GM18498 (cell line): ENCODE data around the gene XRCC4.

ENCODE experiments used
- ATAC-seq: cut with Tn5 transposase; IDR thresholded peaks from one replicate; pipeline ENCODE4 v1.9.1; 2021; ENCODE audit warnings: mild to moderate bottlenecking, moderate library complexity; ENCODE audit not compliant: unreplicated experiment

Gene XRCC4

DNA sequence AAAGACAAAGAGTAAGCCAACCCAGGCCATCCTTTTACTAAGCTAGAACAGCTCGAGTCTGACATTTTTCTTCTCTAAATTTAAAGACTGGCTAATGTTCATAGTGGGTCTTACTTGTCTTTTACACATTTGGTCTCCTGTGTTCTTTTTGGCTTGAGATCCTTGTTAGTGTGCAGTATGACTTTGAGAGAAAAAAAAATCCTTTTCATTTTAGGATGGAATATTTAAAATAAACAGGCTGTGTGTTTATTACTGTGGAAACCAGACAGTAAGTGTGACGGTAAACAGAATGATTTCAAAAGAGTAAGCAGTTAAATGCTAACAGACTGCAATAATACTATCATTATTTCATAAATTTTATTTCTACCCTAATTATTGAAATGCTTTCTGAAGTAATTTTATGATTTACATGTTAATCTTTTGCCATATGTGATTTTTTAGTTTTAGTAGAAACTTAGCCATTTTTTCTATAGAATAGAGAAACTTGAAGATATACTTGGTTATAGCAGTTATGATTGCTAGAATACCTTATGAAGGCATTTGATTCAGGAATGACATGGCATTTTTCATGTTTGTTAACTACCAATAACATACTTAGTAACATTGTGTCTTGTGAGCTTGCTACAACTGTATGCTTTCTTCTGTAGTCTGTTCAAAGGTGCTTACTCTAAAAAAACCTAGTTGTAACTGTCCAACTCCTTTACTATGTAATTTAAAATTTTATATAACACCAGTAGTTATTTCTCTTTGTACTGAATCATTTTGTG is 92.4 kb downstream of the XRCC4 start:
- ATAC-seq, result no peak

DNA sequence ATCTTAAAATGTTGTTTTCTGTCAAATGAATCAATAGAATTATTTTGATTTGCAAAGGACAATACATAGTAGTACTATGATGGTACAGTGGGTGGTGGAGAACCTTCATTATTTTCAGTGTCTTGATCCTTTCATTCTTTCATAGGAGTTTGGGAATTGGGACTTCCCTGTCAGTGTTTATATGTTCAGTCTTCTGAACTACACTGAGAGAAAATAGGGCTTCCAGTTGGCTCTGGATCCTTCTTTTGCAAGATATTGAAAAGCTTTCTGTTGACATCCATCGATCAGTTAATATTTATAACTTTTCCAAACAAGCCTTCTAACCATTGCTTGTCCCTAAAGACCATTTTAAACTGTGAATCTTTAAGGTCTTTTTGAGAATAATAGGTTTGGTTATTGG is 94.7 kb downstream of the XRCC4 start:
- no peak for ATAC-seq

DNA sequence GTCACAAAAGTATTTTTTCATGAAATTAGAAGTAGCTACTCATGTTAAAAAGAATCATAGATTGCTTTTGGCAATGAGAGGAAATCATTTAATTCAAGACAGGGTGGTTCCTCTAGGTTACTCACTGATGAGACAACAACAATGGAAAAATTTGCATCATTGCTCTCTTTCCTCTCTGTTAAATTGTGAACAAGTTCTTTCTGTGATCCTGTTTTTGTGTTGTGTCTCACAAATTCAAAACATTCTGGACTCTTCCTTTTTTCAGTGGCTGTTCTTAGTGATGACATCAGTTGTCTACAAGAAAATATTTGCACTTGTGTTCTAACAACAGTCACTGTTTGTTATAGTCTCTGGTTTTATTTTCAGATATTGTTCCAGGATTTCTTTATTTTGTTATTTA is 95.3 kb downstream of the XRCC4 start:
- ATAC-seq, result no peak

DNA sequence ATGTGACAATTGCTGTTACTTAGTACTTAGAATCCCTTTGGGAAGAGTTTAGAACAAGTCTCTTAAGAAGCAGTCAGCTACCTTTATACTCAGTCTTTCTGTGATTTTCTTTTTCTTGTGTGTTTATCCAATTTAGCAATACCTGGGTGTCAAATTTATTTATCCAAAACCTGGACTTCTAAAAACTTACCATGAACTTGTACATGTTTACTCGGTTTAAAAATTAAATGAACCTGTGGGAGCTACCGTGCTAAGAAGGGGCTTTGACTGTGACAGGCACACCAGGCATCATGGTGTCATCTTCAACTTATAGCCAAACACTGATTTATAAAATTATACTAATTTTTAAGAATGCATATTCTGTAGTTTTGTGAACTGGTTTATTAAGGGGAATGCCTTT is 96.5 kb downstream of the XRCC4 start:
- ATAC-seq, result no peak

DNA sequence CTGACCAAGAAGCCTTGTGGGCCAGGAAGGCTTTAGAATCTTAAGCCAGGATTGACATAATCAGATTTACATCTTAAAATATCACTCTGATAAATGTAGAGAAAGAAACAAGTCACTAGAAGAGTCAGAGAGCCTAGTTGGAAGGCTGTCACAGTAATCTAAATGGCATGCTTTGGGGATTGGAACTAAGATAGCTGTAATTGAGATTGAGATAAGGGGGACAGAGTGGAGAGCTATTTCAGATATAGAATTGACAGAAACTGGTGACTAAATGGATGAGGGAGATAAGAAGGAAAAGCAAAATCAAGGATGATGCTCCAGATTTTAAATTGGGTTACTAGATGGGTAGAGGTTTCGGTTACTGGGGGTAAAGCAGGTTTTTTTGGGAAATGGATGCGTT is 100.5 kb downstream of the XRCC4 start:
- ATAC-seq, result no peak

DNA sequence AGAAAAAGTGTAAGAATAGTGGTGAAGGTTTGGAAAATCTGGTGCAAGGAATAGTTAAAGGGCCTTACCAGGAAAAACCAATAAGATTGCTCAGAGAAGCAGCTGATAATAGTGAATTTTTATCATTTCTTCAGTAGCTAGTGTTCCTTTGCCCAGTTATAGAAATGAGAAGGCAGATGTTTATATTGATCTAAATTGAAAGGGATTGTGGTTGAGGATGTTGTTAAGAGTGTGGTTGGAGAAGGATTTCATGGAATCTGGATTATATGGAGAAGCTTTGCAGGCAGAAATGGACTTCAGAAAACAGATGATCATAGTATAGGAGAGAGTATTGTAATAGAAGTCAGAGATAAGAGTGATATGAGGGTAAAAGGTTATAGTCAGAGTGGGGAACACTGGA is 102.6 kb downstream of the XRCC4 start:
- no peak for ATAC-seq

DNA sequence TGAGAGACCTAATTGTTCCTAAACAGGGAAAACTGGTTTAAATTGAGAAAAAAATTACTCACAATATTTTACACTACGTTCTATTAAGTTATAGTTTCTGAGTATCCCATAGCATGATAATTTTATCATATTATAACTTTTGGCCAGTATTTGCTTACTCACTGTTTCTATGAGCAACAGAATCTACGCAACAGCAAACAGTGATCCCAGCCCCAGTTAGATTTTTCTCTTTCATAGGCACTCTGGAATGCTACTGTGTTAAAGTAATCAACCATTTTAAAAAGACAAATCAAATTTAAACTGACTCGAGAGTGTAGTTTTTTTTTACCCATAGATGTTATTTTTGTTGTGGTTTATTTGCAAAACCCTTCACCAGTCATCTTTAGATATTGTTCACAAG is 107.2 kb downstream of the XRCC4 start:
- no peak for ATAC-seq

DNA sequence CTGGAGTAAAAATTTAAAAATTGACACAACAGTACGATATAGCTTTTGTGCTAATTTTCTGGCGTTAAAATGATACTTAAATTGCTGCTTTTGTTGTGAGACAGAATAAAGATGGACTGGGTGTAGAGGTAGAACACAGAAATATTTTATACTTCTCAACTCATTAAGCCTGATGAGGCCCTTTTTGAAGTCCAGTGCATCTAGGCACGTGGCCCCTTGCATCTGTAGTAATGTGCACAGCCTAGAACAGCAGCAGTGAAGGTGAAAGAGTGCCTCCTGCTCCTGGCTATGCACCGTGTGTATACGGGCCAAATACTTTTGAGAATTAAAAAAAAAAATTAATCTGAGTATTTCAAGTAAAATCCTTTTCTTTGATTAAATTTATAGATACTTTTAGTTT is 115.6 kb downstream of the XRCC4 start:
- no peak for ATAC-seq

DNA sequence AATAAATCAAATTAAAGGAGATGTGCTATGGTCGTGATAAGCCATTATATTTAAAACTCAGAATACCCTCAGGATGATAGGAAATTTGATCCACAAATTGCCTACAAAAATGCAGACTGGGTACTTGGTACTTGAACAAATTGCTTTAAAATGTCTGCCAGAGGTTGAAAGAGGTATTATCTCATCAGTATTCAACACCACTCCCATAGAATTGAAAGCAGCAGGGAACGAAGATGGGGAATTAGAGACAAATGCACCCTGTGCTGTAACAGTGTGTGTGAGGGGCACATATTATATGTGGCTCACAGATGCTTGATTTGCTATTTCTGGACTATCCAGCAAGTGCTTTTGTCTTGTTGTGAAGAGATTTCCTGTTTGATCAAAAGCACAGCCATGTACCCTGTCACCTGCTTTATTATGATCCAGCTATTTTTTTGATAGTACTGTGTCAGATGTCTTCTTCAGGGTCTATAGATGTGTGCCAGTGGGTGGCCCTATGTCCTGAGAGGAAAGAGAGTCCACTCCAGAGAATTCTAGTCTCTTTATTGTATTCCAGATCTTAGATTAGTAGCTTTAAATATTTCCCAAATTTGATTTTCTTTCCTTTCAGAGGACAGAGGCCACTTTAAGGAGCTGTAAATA is 120.1 kb downstream of the XRCC4 start:
- no peak for ATAC-seq

DNA sequence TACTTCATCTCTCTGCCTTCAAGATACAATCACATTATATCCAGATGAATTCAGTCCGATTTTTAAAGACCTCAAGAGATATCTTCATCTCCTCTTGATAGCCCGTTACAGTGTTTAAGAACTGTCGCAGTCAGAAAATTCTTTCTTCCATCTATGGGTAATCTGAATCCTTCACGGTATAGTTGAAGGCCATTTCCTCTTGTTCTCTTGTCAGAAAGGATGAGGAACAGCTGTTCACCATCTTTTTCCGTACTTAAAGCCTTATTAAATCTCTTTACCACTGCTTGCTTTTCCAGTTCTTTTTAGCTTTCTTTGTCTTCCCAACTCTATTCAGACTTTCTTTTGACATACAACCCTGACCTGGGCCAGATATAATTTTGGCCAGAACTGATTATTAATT is 121.8 kb downstream of the XRCC4 start:
- no peak for ATAC-seq

DNA sequence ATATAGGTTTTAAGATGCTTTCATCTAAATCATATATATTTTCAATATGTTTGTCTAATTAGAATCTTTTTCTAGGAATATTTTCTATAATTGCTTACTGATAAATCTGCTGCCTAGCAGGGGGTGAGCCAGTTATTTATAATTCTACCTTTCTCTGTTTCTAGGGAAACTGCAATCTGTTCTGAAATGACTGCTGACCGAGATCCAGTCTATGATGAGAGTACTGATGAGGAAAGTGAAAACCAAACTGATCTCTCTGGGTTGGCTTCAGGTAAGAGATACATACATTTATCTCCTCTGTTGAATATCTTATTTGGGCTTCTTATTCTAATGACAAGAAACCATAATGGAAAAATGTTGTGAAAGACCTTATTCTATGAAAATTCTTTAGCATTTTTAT is 127.3 kb downstream of the XRCC4 start:
- ATAC-seq, result peak; percentile 79

DNA sequence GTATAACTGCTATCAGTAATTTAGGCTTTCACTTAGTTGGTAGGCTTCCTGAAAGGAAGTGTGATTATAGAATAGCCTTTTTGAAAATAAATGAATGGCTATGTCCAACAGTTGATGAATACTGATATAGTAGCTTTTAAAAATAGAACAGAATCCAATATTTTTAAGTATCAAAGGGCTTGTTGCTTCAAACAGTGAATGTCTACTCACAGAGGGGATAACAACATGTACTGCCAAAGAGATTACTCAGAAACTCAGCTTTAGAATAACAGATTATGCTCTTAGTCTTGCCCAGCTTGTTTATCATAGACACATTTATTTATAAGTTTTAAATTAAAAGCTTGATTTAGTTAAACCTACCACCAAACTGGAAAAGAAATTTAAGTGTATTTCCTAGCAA is 132.6 kb downstream of the XRCC4 start:
- ATAC-seq, result no peak

DNA sequence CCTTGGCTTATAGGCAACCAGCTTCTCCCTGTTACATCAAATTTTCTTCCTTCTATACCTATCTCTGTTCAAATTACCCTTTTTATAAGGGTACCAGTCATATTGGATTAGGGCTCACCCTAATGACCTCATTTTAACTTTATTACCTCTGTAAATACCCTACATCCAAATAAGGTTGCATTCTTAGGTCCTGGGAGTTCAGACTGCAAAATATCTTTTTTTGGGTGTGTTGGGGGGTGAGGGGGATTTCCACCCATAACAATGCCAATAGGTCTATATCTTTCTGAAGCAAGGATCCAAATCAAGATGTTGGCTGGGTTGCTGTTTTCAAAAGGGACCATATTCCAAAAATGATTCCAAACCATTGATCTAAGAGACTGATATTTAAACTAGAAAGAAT is 141.7 kb downstream of the XRCC4 start:
- no peak for ATAC-seq

DNA sequence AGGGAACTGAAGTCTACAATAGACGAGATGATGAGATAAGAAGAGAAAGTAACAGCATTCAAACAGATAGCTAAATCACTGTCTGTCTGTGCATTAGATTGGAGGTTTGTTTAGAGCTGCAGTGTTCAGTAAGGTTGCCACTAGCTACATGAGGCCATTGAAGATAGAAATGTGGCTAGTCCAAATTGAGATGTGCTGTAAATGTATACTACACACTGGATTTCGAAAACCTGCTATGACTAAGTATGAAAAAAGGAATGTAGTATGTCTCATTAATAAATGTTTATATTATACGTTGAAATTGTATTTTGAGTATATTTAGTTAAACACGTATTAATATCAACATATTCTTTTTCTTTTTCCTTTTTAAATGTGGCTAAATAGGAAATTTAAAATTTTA is 142.1 kb downstream of the XRCC4 start:
- no peak for ATAC-seq

DNA sequence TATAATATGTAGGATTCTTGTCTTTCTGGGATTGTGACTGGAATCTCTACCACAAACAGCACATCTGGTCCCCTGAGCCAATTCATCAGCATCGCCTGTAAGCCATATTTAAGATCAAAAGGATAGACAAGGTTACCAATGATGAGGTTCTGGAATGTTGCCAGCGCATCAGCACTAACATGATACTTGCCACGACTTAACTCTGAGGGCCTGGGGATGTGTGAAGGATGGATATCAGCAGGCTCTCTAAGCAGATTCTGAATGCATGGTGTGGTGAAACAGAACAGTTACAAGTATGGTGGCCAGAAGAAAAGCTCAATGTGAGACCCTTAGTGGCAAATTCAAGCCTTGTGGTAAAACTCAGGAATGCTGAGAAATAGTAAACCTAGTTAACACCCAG is 143.0 kb downstream of the XRCC4 start:
- ATAC-seq, result no peak

DNA sequence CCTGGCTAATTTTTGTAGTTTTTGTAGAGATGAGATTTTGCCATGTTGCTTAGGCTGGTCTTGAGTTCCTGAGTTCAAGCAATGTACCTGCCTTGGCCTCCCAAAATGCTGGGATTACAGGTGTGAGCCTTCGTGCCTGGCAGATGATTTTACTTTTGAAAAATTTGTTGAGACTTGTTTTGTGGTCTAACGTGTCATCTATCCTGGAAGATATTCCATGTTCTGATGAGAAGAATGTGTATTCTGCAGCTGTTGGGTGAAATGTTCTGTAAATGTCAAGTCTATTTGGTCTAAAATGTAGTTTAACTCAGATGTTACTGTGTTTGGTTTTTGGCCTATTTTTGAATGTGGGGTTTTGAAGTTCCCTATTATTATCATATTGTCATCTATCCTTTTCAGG is 145.6 kb downstream of the XRCC4 start:
- ATAC-seq, result no peak

DNA sequence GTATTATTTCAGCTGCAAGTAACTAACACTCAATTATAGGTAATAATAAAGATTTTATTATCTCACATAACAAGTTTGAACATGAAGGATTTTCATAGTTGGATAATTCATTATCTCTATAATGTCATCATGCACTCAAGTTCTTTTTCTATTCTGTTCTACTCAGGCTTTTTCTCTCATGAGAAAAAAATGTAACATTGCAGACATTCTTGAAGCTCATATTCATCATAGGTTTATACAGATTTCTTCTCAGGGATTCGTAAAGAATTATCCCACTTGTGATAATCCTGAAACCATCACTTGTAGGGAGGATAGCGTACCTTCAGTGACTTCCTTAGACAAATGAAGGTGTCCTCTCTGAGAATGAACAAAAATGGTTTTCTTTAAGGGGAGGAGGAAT is 150.3 kb downstream of the XRCC4 start:
- ATAC-seq, result no peak

DNA sequence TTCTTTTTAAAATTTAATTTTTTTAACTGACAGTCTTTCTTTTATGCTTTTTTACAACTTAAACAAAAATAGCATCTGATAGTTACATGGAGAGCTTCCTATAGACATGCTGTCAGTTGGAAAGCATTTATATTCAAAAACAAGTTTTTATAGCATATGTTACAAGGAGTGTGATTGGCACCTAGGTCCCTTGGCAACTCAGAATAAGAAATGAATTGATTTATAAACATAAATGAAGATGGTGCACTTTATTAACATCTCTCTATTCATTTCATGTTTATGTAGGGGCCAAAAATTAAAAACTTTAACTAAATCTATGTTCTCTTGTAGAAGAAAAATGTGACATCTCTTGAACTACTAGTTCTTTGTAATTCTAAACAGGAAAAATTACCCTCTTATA is 153.2 kb downstream of the XRCC4 start:
- ATAC-seq, result no peak

DNA sequence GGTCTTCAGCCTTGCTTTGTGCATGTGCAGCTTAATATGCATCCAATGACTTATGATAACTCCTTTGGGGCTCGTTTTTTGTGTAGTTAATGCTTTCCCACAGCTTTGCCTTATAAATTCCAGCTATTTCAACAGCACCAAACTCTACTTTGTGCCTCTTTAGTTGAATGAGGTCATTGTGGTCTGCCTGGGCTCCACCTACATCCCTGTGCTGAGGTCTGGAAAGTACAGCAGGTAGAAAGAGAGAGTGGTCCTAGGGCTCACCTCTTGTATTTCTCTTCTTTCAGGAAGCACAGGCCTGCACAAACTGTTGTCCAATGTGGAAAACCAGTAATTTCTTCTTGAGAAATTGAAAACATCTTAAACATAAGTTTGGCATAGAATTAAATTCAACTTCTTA is 167.2 kb downstream of the XRCC4 start:
- no peak for ATAC-seq

DNA sequence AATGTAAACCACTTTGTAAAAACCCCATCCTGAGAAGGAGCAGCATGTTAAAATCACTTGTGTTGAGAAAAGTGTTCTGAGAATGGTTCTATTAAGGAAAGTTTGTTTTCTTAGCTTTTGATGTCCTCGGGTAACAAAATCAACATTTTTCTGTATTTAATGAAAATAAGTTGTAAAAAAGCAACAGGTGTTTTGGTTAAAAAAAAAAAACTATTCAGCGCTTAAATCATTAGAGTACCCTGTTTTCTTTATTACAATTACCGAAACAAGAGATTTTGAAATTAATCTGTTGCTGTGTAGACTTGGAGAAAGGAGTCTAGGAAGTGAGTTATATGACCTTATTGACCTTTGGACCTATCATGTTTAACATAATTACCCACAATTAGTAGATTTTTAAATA is 167.7 kb downstream of the XRCC4 start:
- no peak for ATAC-seq

DNA sequence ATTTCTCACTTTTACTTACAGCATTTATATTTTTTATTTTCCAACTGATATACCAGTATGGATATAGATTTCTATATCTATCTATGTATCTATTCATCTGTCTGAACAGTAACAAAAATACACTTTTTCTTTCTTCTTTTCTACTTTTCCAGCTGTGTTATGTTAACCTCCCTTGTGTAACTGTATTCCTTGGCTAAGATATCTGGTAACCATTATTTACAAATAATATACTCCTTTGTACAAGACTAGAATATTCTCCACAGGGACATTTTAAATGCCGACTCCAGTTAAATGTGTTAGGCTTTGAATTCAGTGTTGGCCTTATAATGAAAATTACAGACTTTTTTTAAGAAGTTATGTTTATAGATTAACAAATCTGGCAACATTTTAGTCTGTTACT is 168.7 kb downstream of the XRCC4 start:
- no peak for ATAC-seq

DNA sequence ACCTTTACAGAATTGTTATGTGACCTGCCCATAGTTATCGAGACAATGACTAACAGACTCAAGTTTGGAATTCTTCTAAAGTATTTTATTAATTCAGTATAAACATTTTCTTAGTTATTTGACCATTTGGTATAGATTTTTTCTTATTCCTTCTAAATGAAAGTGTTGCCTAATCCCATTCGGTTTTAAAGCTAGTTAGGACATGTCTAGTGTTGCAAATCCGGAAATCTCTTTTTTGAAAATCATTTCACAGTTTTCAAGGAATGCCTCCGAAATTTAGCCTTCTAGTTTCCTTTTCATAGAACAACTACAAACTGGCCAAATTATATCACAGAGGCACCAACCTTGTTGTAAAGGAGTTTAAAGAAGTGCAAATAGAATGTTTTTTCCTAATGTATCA is 171.8 kb downstream of the XRCC4 start:
- ATAC-seq, result no peak

DNA sequence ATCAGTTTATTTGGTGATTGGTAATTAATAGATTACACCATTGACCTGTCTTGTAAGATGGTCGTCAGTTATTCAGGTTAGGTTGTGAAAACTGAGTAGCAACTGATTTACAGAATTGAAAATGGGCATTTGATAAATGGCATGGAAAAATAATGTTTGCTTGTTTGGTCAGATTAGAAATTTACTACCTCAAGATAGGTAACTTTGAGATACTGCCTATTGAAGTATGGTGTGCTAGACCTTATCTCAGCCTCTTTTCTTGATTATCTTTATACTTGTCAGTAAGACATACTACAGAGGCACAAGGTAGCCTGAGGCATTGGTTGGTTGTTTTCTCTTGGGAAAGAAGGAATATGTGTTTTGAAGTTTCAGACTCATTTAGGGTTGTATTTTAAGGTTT is 174.5 kb downstream of the XRCC4 start:
- no peak for ATAC-seq
